Measurements from ENCODE around the gene ZBED1. TPM values are rescaled to one million over a fixed set of nuclear protein-coding genes. Genes with fewer than 3 reads are reported as not detected.

Gene ZBED1
- total RNA-seq, 1 experiment from 2014 or later: 45.1 TPM

- ChIA-PET POLR2A (no interaction called here), CTCF (no interaction called here)
- peaks cover 38% of the 10 kb centered on the region for H3K4me1 Mint-ChIP-seq
- H3K9me3 Mint-ChIP-seq: no peaks in the 10 kb centered on the region
- no peak for DNase-seq (ENCODE audit: low spot score)
- no peak overlapping the region for H3K4me3 Mint-ChIP-seq
- peak overlapping the region; percentile 83 for H3K27ac Mint-ChIP-seq
- TF ChIP-seq, protein P1, sequence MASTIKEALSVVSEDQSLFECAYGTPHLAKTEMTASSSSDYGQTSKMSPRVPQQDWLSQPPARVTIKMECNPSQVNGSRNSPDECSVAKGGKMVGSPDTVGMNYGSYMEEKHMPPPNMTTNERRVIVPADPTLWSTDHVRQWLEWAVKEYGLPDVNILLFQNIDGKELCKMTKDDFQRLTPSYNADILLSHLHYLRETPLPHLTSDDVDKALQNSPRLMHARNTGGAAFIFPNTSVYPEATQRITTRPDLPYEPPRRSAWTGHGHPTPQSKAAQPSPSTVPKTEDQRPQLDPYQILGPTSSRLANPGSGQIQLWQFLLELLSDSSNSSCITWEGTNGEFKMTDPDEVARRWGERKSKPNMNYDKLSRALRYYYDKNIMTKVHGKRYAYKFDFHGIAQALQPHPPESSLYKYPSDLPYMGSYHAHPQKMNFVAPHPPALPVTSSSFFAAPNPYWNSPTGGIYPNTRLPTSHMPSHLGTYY (CRISPR knock-in tag; IDR thresholded peaks at IDR 0.05): no peak
- TF ChIP-seq, protein P2, sequence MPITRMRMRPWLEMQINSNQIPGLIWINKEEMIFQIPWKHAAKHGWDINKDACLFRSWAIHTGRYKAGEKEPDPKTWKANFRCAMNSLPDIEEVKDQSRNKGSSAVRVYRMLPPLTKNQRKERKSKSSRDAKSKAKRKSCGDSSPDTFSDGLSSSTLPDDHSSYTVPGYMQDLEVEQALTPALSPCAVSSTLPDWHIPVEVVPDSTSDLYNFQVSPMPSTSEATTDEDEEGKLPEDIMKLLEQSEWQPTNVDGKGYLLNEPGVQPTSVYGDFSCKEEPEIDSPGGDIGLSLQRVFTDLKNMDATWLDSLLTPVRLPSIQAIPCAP (CRISPR knock-in tag; IDR thresholded peaks at IDR 0.05): no peak
- no peak for TF ChIP-seq ATF1 (CRISPR knock-in tag; IDR thresholded peaks at IDR 0.05)
- no peak for TF ChIP-seq KAT7 (CRISPR knock-in tag; IDR thresholded peaks at IDR 0.05; ENCODE audit: borderline replicate concordance)
- no peak for TF ChIP-seq MYBL2 (CRISPR knock-in tag; IDR thresholded peaks at IDR 0.05)
- TF ChIP-seq, protein P3, sequence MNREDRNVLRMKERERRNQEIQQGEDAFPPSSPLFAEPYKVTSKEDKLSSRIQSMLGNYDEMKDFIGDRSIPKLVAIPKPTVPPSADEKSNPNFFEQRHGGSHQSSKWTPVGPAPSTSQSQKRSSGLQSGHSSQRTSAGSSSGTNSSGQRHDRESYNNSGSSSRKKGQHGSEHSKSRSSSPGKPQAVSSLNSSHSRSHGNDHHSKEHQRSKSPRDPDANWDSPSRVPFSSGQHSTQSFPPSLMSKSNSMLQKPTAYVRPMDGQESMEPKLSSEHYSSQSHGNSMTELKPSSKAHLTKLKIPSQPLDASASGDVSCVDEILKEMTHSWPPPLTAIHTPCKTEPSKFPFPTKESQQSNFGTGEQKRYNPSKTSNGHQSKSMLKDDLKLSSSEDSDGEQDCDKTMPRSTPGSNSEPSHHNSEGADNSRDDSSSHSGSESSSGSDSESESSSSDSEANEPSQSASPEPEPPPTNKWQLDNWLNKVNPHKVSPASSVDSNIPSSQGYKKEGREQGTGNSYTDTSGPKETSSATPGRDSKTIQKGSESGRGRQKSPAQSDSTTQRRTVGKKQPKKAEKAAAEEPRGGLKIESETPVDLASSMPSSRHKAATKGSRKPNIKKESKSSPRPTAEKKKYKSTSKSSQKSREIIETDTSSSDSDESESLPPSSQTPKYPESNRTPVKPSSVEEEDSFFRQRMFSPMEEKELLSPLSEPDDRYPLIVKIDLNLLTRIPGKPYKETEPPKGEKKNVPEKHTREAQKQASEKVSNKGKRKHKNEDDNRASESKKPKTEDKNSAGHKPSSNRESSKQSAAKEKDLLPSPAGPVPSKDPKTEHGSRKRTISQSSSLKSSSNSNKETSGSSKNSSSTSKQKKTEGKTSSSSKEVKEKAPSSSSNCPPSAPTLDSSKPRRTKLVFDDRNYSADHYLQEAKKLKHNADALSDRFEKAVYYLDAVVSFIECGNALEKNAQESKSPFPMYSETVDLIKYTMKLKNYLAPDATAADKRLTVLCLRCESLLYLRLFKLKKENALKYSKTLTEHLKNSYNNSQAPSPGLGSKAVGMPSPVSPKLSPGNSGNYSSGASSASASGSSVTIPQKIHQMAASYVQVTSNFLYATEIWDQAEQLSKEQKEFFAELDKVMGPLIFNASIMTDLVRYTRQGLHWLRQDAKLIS (CRISPR knock-in tag; IDR thresholded peaks at IDR 0.05; ENCODE audit: borderline replicate concordance): no peak
- TF ChIP-seq AR (CRISPR knock-in tag; IDR thresholded peaks at IDR 0.05): no peak
- TF ChIP-seq, protein P4, sequence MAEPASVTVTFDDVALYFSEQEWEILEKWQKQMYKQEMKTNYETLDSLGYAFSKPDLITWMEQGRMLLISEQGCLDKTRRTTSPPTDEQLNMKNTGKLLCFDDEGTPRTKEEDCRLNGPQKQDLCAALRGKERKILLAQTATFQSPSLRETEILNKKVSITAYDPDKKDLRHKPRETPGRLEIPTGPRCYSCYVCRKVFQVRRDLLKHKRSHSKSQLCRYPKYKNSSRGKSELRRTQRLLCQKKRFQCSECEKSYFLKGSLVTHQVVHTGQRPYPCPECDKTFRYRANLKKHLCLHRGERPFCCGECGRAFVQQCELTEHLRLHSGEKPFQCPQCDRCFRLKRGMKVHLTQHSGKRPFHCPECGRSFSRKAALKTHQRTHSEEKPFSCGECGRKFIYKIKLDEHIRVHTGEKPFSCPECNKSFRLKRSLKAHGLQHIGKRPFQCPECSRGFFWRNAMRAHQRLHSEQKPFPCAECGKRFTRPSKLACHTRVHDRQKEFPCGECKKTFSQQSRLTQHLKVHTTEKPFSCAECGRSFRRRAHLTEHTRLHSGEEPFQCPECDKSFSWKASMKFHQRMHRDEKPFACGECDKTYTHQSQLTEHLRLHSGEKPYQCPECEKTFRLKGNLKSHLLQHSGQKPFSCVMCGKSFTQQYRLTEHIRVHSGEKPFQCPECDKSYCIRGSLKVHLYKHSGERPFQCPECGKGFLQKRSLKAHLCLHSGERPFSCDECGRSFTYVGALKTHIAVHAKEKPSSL (CRISPR knock-in tag; conservative IDR thresholded peaks at IDR 0.05): no peak
- no peak for TF ChIP-seq ARID4B (CRISPR knock-in tag; IDR thresholded peaks at IDR 0.05; ENCODE audit: borderline replicate concordance)
- no peak for TF ChIP-seq NFE2L1 (CRISPR knock-in tag; IDR thresholded peaks at IDR 0.05)
- TF ChIP-seq, protein P5, sequence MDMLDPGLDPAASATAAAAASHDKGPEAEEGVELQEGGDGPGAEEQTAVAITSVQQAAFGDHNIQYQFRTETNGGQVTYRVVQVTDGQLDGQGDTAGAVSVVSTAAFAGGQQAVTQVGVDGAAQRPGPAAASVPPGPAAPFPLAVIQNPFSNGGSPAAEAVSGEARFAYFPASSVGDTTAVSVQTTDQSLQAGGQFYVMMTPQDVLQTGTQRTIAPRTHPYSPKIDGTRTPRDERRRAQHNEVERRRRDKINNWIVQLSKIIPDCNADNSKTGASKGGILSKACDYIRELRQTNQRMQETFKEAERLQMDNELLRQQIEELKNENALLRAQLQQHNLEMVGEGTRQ (CRISPR knock-in tag; IDR thresholded peaks at IDR 0.05): no peak
- TF ChIP-seq CREB1 (CRISPR knock-in tag; IDR thresholded peaks at IDR 0.05): no peak
- no peak for TF ChIP-seq SOX15 (CRISPR knock-in tag; IDR thresholded peaks at IDR 0.05)
- TF ChIP-seq SP1 (CRISPR knock-in tag; conservative IDR thresholded peaks at IDR 0.05): no peak
- TF ChIP-seq ZNF121 (CRISPR knock-in tag; IDR thresholded peaks at IDR 0.05): no peak
- peaks cover 47% of the 10 kb centered on the region for H3K36me3 Mint-ChIP-seq
- ATAC-seq: no peak
- H3K27me3 Mint-ChIP-seq (ENCODE audit: low read depth): no peaks in the 10 kb centered on the region
Observed at GRCh38 chrX:2486476-2487133, 14.2 kb downstream of the ZBED1 start.
